GM06990 (cell line): ENCODE data around the gene ADPGK.

Source experiments
- DNase-seq: peaks from one replicate; pipeline ENCODE4 v3.0.0-alpha.2; 2011; ENCODE audit not compliant: insufficient read length; ENCODE audit errors: extremely low read depth
- H3K27me3 ChIP-seq: replicated peaks from 2 replicates; pipeline ENCODE4 v1.6.0; 2011; ENCODE audit warnings: low read length; ENCODE audit not compliant: control insufficient read depth, insufficient read depth
- H3K36me3 ChIP-seq: 2 replicates; pipeline ENCODE4 v1.5.1; 2011; ENCODE audit warnings: low read length; ENCODE audit not compliant: control insufficient read depth, insufficient read depth
- H3K4me3 ChIP-seq: replicated peaks from 2 replicates; pipeline ENCODE4 v1.5.1; 2011; ENCODE audit warnings: low read depth, mild to moderate bottlenecking, control low read depth, low read length
- TF ChIP-seq, protein P1 (sequence below): IDR thresholded peaks from 2 replicates; pipeline ENCODE4 v1.5.1; 2011; ENCODE audit warnings: low read length, control low read depth, mild to moderate bottlenecking, inconsistent platforms; ENCODE audit not compliant: insufficient read depth, poor library complexity, severe bottlenecking

The ADPGK gene

GRCh38 chr15:72760590-72761260 lies 22.8 kb downstream of the ADPGK start:
- Histone ChIP-seq H3K36me3 (peaks cover 19% of the 10 kb centered on the region), H3K27me3 (no peaks in the 10 kb centered on the region), H3K4me3 (no peak overlapping the region)
- TF ChIP-seq, protein P1, sequence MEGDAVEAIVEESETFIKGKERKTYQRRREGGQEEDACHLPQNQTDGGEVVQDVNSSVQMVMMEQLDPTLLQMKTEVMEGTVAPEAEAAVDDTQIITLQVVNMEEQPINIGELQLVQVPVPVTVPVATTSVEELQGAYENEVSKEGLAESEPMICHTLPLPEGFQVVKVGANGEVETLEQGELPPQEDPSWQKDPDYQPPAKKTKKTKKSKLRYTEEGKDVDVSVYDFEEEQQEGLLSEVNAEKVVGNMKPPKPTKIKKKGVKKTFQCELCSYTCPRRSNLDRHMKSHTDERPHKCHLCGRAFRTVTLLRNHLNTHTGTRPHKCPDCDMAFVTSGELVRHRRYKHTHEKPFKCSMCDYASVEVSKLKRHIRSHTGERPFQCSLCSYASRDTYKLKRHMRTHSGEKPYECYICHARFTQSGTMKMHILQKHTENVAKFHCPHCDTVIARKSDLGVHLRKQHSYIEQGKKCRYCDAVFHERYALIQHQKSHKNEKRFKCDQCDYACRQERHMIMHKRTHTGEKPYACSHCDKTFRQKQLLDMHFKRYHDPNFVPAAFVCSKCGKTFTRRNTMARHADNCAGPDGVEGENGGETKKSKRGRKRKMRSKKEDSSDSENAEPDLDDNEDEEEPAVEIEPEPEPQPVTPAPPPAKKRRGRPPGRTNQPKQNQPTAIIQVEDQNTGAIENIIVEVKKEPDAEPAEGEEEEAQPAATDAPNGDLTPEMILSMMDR: no peak
- no peak for DNase-seq

DNA sequence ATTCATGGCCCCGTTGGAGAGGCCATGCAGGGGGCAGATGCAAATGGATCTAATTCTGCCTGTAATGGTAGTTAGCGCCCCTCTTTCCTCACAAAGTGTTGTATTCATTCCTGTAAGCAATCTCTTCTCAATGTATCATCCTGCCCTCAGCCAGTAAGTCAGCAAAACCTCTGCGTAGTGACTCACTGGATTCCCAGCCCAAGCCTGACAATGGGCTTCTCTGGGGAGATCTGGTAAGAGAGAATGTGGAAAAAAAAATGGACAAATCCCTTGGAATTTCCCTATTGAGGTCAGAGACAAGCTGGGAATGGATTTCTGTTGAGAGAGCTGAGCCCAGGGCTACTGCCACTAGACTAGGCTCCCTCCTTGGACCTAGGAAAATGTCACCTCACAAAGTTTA lies 25.4 kb downstream of the ADPGK start:
- no peaks in the 10 kb centered on the region for H3K27me3 ChIP-seq
- no peak overlapping the region for H3K4me3 ChIP-seq
- TF ChIP-seq, protein P1: no peak
- H3K36me3 ChIP-seq: peaks cover 26% of the 10 kb centered on the region
- DNase-seq: no peak

- TF ChIP-seq, protein P1: no peak
- H3K4me3 ChIP-seq: no peak overlapping the region
- DNase-seq: no peak
- H3K27me3 ChIP-seq: no peaks in the 10 kb centered on the region
- peaks cover 35% of the 10 kb centered on the region for H3K36me3 ChIP-seq
Observed at GRCh38 chr15:72754096-72754495, 29.5 kb downstream of the ADPGK start.

DNA sequence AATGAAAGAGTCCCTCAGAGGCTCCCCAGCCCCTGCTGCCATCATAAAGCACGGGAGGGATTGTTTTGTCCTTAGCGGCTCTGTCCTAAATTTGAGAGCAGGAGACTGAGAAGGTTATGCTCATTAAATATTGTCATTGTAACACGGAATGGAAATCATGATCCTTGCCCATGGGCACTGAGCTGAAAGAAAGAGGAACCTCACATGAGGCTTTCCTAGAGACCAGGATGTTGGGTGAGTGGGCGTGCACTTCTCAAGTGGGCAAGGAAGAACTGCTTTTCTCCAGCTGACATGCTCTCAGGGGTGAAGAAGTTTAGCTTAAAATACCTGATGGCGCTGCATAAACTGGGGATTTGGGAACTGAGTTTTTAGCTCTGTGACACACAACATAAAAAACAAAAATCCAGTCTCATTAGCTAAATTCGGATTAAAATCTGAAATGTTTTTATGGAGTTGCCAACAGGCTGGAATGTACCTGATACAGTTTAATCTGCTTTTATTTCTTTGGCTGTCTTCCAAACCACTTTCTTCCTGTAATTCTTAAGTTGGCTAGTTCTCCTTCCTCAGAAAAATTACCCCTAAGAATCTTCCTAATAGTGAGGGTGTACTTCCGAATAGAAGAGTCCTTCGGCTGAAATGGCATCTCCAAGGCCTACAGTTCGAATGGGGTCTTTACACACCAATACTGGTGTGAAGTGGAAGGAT lies 31.7 kb downstream of the ADPGK start:
- no peak overlapping the region for H3K4me3 ChIP-seq
- no peak for DNase-seq
- peaks cover 28% of the 10 kb centered on the region for H3K36me3 ChIP-seq
- H3K27me3 ChIP-seq: no peaks in the 10 kb centered on the region
- TF ChIP-seq, protein P1: no peak

DNA sequence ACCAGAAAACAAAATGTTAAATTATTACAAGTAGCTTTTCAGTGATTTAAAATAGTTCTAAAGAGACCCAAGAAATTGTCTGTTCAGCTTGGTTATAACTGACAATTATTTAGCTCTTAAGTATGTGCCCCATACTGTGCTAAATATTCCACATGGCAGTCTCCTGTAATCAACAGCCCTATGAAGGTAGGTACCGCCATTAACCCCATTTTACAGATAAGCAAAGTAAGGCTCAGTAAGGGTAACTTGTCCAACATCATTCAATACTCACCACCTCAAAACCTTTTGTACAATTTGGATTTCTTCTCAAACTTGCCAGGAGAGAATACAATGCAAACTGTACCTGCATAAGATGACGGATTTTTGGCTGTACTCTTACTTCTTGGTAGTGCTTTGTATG lies 33.9 kb downstream of the ADPGK start:
- Histone ChIP-seq H3K36me3 (peaks cover 15% of the 10 kb centered on the region), H3K27me3 (no peaks in the 10 kb centered on the region), H3K4me3 (no peak overlapping the region)
- DNase-seq: no peak
- TF ChIP-seq, protein P1: no peak
